Mesothelial cell of epicardium (in vitro differentiated cells): ENCODE data around the gene RCL1. TPM values are rescaled to one million over a fixed set of nuclear protein-coding genes. Genes with fewer than 3 reads are reported as not detected.

ENCODE experiments used
- DNase-seq, 2 experiments: peaks; one replicate each; pipeline ENCODE4 v3.0.0; 2021; ENCODE audit warnings: low spot score in 2 of 2; ENCODE audit not compliant: unreplicated experiment in 2 of 2
- H3K27ac Mint-ChIP-seq: 2 replicates; pipeline ENCODE4 v1.8.0; 2021; ENCODE audit warnings: mixed read lengths
- H3K27me3 Mint-ChIP-seq: 2 replicates; pipeline ENCODE4 v1.8.0; 2021; ENCODE audit warnings: low read depth, mixed read lengths
- H3K36me3 Mint-ChIP-seq: 2 replicates; pipeline ENCODE4 v1.8.0; 2021; ENCODE audit warnings: mixed read lengths
- H3K4me1 Mint-ChIP-seq: 2 replicates; pipeline ENCODE4 v1.8.0; 2021; ENCODE audit warnings: mixed read lengths
- H3K4me3 Mint-ChIP-seq: 2 replicates; pipeline ENCODE4 v1.8.0; 2021; ENCODE audit warnings: mild to moderate bottlenecking, moderate library complexity, mixed read lengths
- H3K9me3 Mint-ChIP-seq: 2 replicates; pipeline ENCODE4 v1.8.0; 2021; ENCODE audit warnings: mixed read lengths
- CTCF ChIP-seq: fragments of 200-600 bp; sonication (generic); IDR thresholded peaks from one replicate; pipeline ENCODE4 v1.5.0; 2021; ENCODE audit warnings: antibody characterized with exemption; ENCODE audit not compliant: unreplicated experiment
- total RNA-seq: library from RNA; stranded (reverse); gene quantifications from 3 replicates; pipeline ENCODE4 v1.2.1, GENCODE V29; 2021

The RCL1 gene
- total RNA-seq, 1 donor from 2014 or later = 21.2 TPM

DNA sequence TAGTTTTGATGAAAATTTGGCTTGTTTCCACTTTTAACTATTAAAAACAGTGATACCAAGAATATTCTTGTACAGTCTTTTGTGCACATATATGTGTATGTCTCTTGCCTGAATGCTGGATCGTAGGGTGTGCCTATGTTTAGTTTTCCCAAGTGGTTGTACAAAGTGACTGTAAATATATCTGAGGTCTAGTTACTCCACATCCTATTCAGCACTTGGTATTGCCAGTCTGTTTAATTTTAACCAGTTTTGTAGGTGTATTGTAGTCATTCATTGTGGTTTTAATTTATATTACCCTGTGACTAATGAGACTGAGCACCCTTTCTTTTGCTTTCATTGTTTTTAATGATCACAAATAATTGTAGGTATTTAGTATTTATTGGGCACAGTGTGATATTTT lies 17.8 kb downstream of the RCL1 start:
- H3K27ac Mint-ChIP-seq = no peak overlapping the region
- no peak for DNase-seq
- no peaks in the 10 kb centered on the region for H3K27me3 Mint-ChIP-seq
- peaks cover 32% of the 10 kb centered on the region for H3K36me3 Mint-ChIP-seq
- H3K9me3 Mint-ChIP-seq = peaks cover 56% of the 10 kb centered on the region
- TF ChIP-seq CTCF = no peak
- no peaks in the 10 kb centered on the region for H3K4me1 Mint-ChIP-seq
- H3K4me3 Mint-ChIP-seq = no peak overlapping the region

DNA sequence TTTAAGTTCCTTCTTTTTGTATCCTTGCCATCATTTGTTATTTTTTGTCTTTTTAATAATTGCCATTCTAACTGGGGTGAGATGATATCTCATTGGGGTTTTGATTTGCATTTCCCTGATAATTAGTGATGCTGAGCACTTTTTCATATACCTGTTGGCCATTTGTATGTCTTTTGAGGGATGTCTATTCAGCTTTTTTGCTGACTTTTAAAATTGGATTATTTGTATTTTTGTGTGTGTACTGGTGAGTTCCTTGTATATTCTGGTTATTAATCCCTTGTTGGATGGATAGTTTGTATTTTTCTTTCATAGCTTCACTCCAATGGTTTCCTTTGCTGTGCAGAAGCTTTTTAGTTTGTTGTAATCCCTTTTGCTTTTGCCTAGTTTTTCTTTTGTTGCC lies 19.1 kb downstream of the RCL1 start:
- no peak for TF ChIP-seq CTCF
- no peaks in the 10 kb centered on the region for H3K27me3 Mint-ChIP-seq
- peaks cover 50% of the 10 kb centered on the region for H3K9me3 Mint-ChIP-seq
- H3K27ac Mint-ChIP-seq = no peak overlapping the region
- no peaks in the 10 kb centered on the region for H3K4me1 Mint-ChIP-seq
- no peak for DNase-seq
- no peak overlapping the region for H3K4me3 Mint-ChIP-seq
- peaks cover 22% of the 10 kb centered on the region for H3K36me3 Mint-ChIP-seq

- TF ChIP-seq CTCF = no peak
- Mint-ChIP-seq H3K4me3 (no peak overlapping the region), H3K27me3 (no peaks in the 10 kb centered on the region), H3K4me1 (no peaks in the 10 kb centered on the region), H3K36me3 (peaks cover 16% of the 10 kb centered on the region), H3K9me3 (peaks cover 43% of the 10 kb centered on the region), H3K27ac (no peak overlapping the region)
- DNase-seq = no peak
Measured at GRCh38 chr9:4812858-4813257, 20.1 kb downstream of the RCL1 start.

DNA sequence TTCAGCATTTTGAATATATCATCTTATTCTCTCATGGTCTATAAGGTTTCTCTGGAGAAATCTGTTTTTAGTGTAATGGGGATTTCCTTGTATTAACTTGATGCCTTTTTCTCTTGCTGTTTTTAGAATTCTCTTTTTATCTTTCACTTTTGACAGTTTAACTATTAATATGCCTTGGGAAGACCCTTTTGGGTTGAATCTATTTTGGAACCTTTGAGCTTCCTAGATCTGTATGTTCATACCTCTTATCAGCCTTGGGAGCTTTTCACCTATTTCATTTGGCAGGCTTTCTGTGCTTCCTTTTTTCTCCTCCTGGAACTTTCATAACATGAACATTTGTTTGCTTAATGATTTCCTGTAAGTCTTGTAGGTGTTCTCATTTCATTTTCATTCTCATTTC lies 22.2 kb downstream of the RCL1 start:
- Mint-ChIP-seq H3K4me1 (no peaks in the 10 kb centered on the region), H3K27ac (no peak overlapping the region), H3K27me3 (no peaks in the 10 kb centered on the region), H3K36me3 (peaks cover 11% of the 10 kb centered on the region), H3K4me3 (no peak overlapping the region), H3K9me3 (peaks cover 41% of the 10 kb centered on the region)
- DNase-seq = no peak
- no peak for TF ChIP-seq CTCF

- no peak for TF ChIP-seq CTCF
- Mint-ChIP-seq H3K4me1 (no peaks in the 10 kb centered on the region), H3K36me3 (peaks cover 11% of the 10 kb centered on the region), H3K4me3 (no peak overlapping the region), H3K27me3 (no peaks in the 10 kb centered on the region), H3K27ac (no peak overlapping the region), H3K9me3 (peaks cover 39% of the 10 kb centered on the region)
- no peak for DNase-seq
Measured at GRCh38 chr9:4815381-4815956, 22.7 kb downstream of the RCL1 start.

- Mint-ChIP-seq H3K9me3 (peaks cover 8% of the 10 kb centered on the region), H3K36me3 (peaks cover 2% of the 10 kb centered on the region), H3K4me3 (no peak overlapping the region), H3K27me3 (no peaks in the 10 kb centered on the region), H3K27ac (no peak overlapping the region), H3K4me1 (no peaks in the 10 kb centered on the region)
- no peak for DNase-seq
- no peak for TF ChIP-seq CTCF
Measured at GRCh38 chr9:4820168-4820567, 27.4 kb downstream of the RCL1 start.
